MM.1S (cell line): Measurements from ENCODE around the gene SNX19.

Experiments used
- DNase-seq: peaks from one replicate; pipeline ENCODE4 v3.0.0-alpha.2; 2015
- H2AFZ ChIP-seq: fragments of 300-600 bp; sonication (generic); 2 replicates; pipeline ENCODE4 v1.6.0; 2016; ENCODE audit warnings: antibody characterized with exemption, low read length
- H3F3A ChIP-seq: fragments of 300-600 bp; sonication (generic); 2 replicates; pipeline ENCODE4 v1.6.1; 2016; ENCODE audit warnings: mild to moderate bottlenecking, antibody characterized with exemption, low read length, moderate library complexity, mixed read lengths; ENCODE audit not compliant: insufficient read depth
- H3K27ac ChIP-seq: fragments of 300-600 bp; sonication (generic); 2 replicates; pipeline ENCODE4 v1.5.1; 2016; ENCODE audit warnings: mild to moderate bottlenecking, low read length
- H3K27me3 ChIP-seq: fragments of 300-600 bp; sonication (generic); replicated peaks from 2 replicates; pipeline ENCODE4 v1.6.0; 2016; ENCODE audit warnings: low read length; ENCODE audit not compliant: insufficient read depth
- H3K36me3 ChIP-seq: fragments of 300-600 bp; sonication (generic); replicated peaks from 2 replicates; pipeline ENCODE4 v1.6.1; 2016; ENCODE audit warnings: mild to moderate bottlenecking, low read length, mixed read lengths; ENCODE audit not compliant: insufficient read depth
- H3K4me1 ChIP-seq: fragments of 300-600 bp; sonication (generic); 2 replicates; pipeline ENCODE4 v1.6.1; 2016; ENCODE audit warnings: low read length, mixed read lengths
- H3K4me2 ChIP-seq: fragments of 300-600 bp; sonication (generic); 2 replicates; pipeline ENCODE4 v1.6.0; 2016; ENCODE audit warnings: low read depth, low read length
- H3K4me3 ChIP-seq: fragments of 300-600 bp; sonication (generic); 2 replicates; pipeline ENCODE4 v1.5.1; 2016; ENCODE audit warnings: low read length, mixed read lengths
- H3K79me2 ChIP-seq: fragments of 300-600 bp; sonication (generic); 2 replicates; pipeline ENCODE4 v1.6.1; 2016; ENCODE audit warnings: mixed run types, low read length, mixed read lengths
- H3K9ac ChIP-seq: fragments of 300-600 bp; sonication (generic); 2 replicates; pipeline ENCODE4 v1.6.1; 2016; ENCODE audit warnings: low read length, mixed read lengths
- H3K9me2 ChIP-seq: fragments of 300-600 bp; sonication (generic); replicated peaks from 2 replicates; pipeline ENCODE4 v1.6.1; 2016; ENCODE audit warnings: mild to moderate bottlenecking, low read length, mixed read lengths; ENCODE audit not compliant: insufficient read depth
- H3K9me3 ChIP-seq: fragments of 300-600 bp; sonication (generic); replicated peaks from 2 replicates; pipeline ENCODE4 v1.6.1; 2016; ENCODE audit warnings: mild to moderate bottlenecking, low read length, mixed read lengths; ENCODE audit not compliant: insufficient read depth
- H4K20me1 ChIP-seq: fragments of 300-600 bp; sonication (generic); 2 replicates; pipeline ENCODE4 v1.6.1; 2016; ENCODE audit warnings: mild to moderate bottlenecking, low read length, moderate library complexity, mixed read lengths; ENCODE audit not compliant: insufficient read depth
- CTCF ChIP-seq: fragments of 300-600 bp; sonication (generic); IDR thresholded peaks from 2 replicates; pipeline ENCODE4 v1.5.1; 2016; ENCODE audit warnings: antibody characterized with exemption, low read length, mixed read lengths
- EZH2 ChIP-seq: fragments of 300-600 bp; sonication (generic); optimal IDR thresholded peaks from 2 replicates; pipeline ENCODE3; 2017; ENCODE audit warnings: low read depth, mild to moderate bottlenecking, antibody characterized with exemption, low read length, mixed read lengths
- EZH2phosphoT487 ChIP-seq: fragments of 300-600 bp; sonication (generic); IDR thresholded peaks from 2 replicates; pipeline ENCODE4 v1.6.1; 2018; ENCODE audit warnings: antibody characterized with exemption, low read length

The SNX19 gene

GRCh38 chr11:130829920-130830511, 86.3 kb downstream of the SNX19 start:
- H3K4me3 ChIP-seq: no peak overlapping the region
- no peak overlapping the region for H3K4me2 ChIP-seq
- H3K27ac ChIP-seq: peak overlapping the region; percentile 94; the same call in 1 of the 2 replicates
- peaks cover 74% of the 10 kb centered on the region for H3K4me1 ChIP-seq
- no peaks in the 10 kb centered on the region for H3K9me2 ChIP-seq
- no peaks in the 10 kb centered on the region for H3K27me3 ChIP-seq
- H3K79me2 ChIP-seq: no peaks in the 10 kb centered on the region
- no peak overlapping the region for H3K9ac ChIP-seq
- no peaks in the 10 kb centered on the region for H3K9me3 ChIP-seq
- H3F3A ChIP-seq: peaks cover 46% of the 10 kb centered on the region
- DNase-seq: no peak
- TF ChIP-seq EZH2phosphoT487: no peak
- no peak for TF ChIP-seq CTCF
- TF ChIP-seq EZH2: no peak
- no peaks in the 10 kb centered on the region for H3K36me3 ChIP-seq
- no peaks in the 10 kb centered on the region for H4K20me1 ChIP-seq
- H2AFZ ChIP-seq: no peak overlapping the region

- Histone ChIP-seq H3F3A (peaks cover 33% of the 10 kb centered on the region), H3K27ac (no peak overlapping the region), H3K27me3 (no peaks in the 10 kb centered on the region), H3K9me3 (no peaks in the 10 kb centered on the region), H3K4me1 (peaks cover 61% of the 10 kb centered on the region), H3K4me3 (no peak overlapping the region), H3K9ac (no peak overlapping the region), H3K9me2 (no peaks in the 10 kb centered on the region), H2AFZ (no peak overlapping the region), H3K36me3 (no peaks in the 10 kb centered on the region), H3K79me2 (no peaks in the 10 kb centered on the region), H4K20me1 (no peaks in the 10 kb centered on the region), H3K4me2 (no peak overlapping the region)
- no peak for TF ChIP-seq EZH2
- TF ChIP-seq EZH2phosphoT487: no peak
- TF ChIP-seq CTCF: no peak
- no peak for DNase-seq
Observed at GRCh38 chr11:130828741-130829140, 87.5 kb downstream of the SNX19 start.

GRCh38 chr11:130827451-130828377, 88.6 kb downstream of the SNX19 start:
- Histone ChIP-seq H2AFZ (peak overlapping the region; percentile 54), H3K4me3 (no peak overlapping the region), H3K9me2 (no peaks in the 10 kb centered on the region), H3F3A (peaks cover 23% of the 10 kb centered on the region), H4K20me1 (no peaks in the 10 kb centered on the region), H3K36me3 (no peaks in the 10 kb centered on the region), H3K27ac (peak overlapping the region; percentile 24; the same call in 1 of the 2 replicates), H3K4me2 (peak overlapping the region; percentile 9; the same call in 1 of the 2 replicates), H3K9me3 (no peaks in the 10 kb centered on the region), H3K9ac (peak overlapping the region; percentile 27; the same call in 1 of the 2 replicates), H3K4me1 (peaks cover 52% of the 10 kb centered on the region), H3K27me3 (no peaks in the 10 kb centered on the region), H3K79me2 (no peaks in the 10 kb centered on the region)
- peak; percentile 84 for DNase-seq
- no peak for TF ChIP-seq EZH2
- peak; percentile 75 for TF ChIP-seq CTCF
- no peak for TF ChIP-seq EZH2phosphoT487
